Stimulated activated CD8-positive, alpha-beta memory T cell treated with anti-CD3 and anti-CD28 coated beads, Interleukin-7, amount 100 ng/mL, for 4 hours (primary cell): ENCODE data around the gene ATF1.

Experiments used
- DNase-seq, 2 donors: peaks; one replicate each; pipeline ENCODE4 v3.0.0-alpha.2; 2020; ENCODE audit warnings: low read depth in 2 of 2

ATF1 gene

DNA sequence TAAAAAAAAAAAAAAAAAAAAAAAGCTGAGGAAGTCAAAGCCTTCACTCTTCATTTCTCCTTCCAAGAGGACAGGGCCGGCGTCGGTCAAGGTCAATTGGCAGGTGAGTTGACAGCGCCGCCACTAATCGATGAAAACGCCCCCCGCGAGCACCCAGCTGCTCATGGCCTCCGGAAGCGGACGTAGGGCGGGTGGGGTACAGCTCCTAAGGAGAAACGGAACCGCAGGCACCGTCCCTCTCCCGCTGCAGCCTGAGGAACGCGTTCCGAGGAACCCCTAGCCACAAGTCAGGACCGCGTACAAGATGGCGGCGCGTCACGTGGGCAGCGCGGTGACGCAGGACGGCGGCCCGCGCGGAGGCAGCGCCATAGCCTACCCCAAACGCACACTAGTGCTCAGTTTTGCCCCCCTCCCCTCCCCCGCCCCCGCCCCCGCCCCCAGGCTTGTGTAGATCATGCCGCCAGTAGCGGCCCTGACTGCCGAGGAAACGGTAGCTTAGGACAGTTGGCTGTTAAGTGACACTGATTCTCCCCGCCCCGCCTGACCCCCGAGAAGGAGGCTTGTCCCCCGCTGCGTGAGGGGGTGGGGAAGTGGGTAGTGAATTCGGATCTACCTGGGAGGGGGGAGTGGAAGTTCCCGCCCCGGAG is at the start of gene ATF1:
ATF1 (plus strand) TSS at position 463 of the 647 bp plus-strand sequence. CDS start 16,045 bp downstream, outside the sequence.
- peak; percentile 81 to 90 for DNase-seq

DNA sequence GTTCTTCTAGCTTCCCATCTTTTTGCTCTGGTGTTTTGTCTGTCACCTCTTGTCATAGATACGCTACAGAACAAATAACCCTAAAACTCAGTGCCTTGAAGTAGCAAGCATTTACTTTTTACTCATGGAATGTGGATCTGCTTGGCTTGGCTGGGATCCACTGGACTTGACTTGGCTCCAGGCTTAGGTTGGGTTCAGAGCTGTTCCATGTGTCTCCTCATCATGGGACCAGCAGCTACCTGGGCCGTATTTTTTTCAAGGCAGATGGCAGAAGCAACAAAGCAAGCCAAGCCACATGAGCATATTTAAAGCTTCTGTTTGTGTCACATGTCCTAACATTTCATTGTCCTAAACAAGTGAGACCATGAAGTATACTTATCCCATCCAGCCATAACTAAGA is 48.7 kb upstream of the ATF1 start:
- DNase-seq: no peak

DNA sequence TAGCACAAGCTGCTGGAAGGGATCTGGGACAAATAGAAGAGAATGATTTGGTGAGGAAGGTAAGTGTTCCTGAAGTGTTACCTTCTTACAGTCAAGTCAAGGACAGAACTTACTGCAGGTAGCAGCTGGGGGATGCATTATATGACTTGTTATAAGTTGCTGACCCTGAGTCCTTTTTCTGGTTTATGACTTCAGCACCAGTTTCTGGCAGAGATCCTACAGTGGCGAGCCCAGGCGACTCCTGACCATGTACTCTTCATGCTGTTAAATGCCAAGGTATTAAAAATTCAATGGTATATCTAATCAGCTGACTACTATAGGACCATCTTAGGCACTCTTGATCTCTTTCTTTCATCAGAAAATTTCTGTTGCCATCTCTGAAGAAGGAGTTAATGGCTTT is 45.1 kb upstream of the ATF1 start:
- DNase-seq: no peak

DNA sequence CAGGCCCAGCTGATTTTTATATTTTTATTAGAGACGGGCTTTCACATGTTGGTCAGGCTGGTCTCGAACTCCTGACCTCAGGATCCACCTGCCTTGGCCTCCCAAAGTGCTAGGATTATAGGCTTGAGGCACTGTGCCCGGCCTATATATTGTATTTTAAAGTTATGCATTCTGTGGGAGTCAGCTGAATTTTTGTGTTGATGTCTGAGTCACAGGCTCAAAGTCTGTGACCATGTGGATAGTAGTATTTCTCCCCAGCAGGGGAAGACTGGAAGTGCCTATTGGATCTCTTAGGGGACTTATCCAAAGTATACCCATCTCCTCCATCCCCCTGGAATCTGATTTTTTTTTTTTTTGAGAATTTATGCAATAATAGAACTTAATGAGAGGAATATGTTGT is 43.8 kb upstream of the ATF1 start:
- no peak for DNase-seq

GRCh38 chr12:50720501-50720900 is 43.4 kb upstream of the ATF1 start:
- DNase-seq: no peak

- no peak for DNase-seq
Measured at GRCh38 chr12:50723865-50724264, 40.0 kb upstream of the ATF1 start.

GRCh38 chr12:50725011-50725942 is 38.6 kb upstream of the ATF1 start:
- DNase-seq: no peak

DNA sequence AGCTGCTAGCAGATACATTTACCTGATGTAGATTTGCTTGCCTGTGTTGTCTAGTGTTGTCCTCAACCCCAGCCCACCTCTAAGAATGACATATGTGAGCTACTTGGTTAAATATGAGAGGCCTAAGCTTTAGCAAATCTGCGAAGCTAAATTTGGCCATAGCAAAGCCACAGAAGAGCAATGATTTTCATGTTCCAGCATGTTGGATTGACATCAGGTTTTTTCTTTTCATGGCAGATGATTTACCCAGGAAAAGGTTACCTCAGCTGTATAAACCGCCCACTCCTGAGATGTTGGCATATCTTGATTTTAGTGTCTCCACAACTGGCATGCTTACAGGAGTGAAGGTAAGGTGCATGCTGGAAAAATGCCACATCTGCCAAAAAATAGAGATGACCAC is 36.4 kb upstream of the ATF1 start:
- DNase-seq: no peak

DNA sequence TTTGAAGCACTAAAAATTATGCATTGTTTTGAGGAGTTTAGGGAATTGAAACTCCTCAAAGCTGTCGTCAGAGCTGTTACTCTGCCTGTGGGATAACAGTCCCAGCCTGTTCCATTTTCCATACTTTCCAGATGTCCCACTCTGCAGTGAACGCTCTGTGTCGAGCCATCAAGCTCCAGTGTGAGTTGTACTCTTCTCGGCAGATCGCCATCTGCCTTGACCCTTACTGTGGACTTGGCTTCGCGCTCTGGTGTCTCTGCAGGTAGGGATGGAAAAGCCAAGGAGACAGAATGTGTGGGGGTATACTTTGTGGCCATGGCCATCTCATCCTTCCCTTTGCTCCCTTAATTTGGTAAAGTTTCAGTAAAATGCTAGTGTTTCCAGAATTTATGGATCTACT is 35.5 kb upstream of the ATF1 start:
- DNase-seq: no peak

DNA sequence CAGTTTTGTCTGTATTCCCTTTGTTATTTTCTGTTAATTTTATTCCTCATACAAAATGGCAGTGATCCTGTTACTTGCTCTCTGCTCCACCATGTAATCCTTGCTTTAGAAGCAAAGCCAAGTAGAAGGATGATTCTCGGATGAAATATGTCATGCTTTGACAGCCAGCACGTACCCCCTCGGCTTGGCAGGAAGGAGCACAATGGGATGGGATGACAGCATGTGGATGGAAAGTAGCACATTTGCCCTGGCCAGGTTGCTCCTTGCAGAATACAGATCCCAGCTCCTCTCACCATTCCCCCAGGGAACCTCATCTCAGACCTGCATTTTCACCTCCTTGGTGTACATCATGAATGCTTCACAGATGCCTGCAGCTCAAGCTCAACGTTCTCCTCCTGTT is 35.1 kb upstream of the ATF1 start:
- no peak for DNase-seq

GRCh38 chr12:50732591-50732990 is 31.3 kb upstream of the ATF1 start:
- no peak for DNase-seq

GRCh38 chr12:50733706-50734105 is 30.2 kb upstream of the ATF1 start:
- DNase-seq: no peak

DNA sequence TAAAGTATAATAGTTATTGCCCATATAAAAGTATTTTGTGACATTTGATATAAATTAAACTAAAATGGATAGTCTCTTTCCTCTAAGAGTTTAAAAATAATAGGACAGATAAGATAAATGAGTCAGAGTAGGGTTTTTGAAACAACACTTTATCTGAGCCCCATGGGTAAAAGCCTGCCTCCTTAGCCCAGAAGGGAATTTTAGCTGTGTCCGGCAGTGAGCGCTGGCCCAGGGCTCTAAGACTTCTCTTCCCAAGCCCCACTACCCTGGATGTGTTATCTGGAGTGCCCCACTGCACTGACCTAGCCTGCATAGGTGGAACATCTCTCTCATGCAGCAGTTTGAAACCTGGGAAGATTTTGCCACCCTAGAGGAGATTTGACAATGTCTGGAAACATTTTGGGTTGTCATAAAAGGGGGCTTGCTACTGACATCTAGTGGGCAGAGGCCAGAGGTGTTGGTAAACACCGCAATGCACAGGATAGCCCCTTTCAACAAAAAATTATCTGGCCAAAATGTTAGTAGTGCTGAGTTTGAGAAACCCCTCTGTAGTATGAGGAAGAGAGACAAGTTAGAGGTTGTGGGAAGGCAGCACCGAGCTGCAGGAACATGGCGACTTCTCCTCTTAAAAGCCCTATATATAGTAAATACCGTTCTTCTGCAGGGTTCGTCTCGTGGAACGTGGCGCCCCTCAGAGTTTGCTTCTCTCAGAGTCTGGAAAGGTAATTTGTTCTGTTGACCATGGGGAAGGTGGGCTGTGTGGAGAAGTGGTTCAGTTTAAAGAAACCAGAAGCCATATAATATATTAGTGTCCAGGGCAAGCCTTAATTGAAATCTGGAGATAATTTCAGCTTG is 29.3 kb upstream of the ATF1 start:
- DNase-seq: no peak

- DNase-seq: no peak
Measured at GRCh38 chr12:50739611-50740010, 24.3 kb upstream of the ATF1 start.

DNA sequence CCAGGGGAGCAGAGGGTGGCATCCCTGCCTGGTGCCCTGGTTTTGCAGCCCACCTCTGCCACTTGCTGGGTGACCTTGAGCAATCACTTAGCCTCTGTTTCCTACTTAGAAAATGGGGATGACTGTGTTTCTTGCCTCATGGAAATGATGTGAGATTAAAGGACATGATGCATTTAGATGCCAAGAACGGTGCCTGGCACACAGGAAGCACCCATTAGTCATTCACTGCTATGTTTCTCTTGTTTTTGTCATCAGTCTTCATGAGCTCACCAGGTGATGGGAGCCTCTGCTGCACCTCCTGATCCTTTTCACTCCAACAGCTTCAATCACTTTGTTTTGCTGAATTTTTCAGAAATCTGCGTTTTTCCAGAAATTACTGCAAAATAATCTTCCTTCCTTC is 23.6 kb upstream of the ATF1 start:
- no peak for DNase-seq

GRCh38 chr12:50742776-50743175 is 21.1 kb upstream of the ATF1 start:
- no peak for DNase-seq

GRCh38 chr12:50745861-50746260 is 18.0 kb upstream of the ATF1 start:
- no peak for DNase-seq

- no peak for DNase-seq
Measured at GRCh38 chr12:50746431-50746830, 17.5 kb upstream of the ATF1 start.

- no peak for DNase-seq
Measured at GRCh38 chr12:50747817-50748216, 16.1 kb upstream of the ATF1 start.

GRCh38 chr12:50749459-50749882 is 14.4 kb upstream of the ATF1 start:
- DNase-seq: no peak

GRCh38 chr12:50750366-50750765 is 13.5 kb upstream of the ATF1 start:
- no peak for DNase-seq
